Left lung (tissue), 10 donors: ENCODE data around the gene PHKA2. TPM values are rescaled to one million over a fixed set of nuclear protein-coding genes. Genes with fewer than 3 reads are reported as not detected.

Experiments used
- ATAC-seq: fragments of 200-7000 bp; cut with Tn5 transposase; one replicate; pipeline ENCODE4 v1.9.1; 2020; ENCODE audit warnings: moderate library complexity
- DNase-seq, 4 donors: peaks; one replicate each; pipeline ENCODE4 v3.0.0-alpha.2; 2013 to 2020
- H3K27ac ChIP-seq, 2 donors: fragments of 200-600 bp; sonication (generic) in 1 of 2; one replicate each; pipeline versions ENCODE4 v1.5.0 to v1.8.0; 2020 to 2021
- H3K27me3 ChIP-seq, 2 donors: fragments of 200-600 bp; sonication (generic) in 1 of 2; one replicate each; pipeline versions ENCODE4 v1.5.0 to v1.8.0; 2020 to 2021
- H3K36me3 ChIP-seq, 2 donors: fragments of 200-600 bp; sonication (generic) in 1 of 2; one replicate each; pipeline versions ENCODE4 v1.5.0 to v1.8.0; 2020 to 2021
- H3K4me1 ChIP-seq, 2 donors: fragments of 200-600 bp; one replicate each; pipeline ENCODE4 v1.8.0; 2021
- H3K4me3 ChIP-seq, 2 donors: fragments of 200-600 bp; sonication (generic) in 1 of 2; one replicate each; pipeline versions ENCODE4 v1.5.0 to v1.8.0; 2020 to 2021; ENCODE audit warnings: mild to moderate bottlenecking in 1 of 2
- H3K9me3 ChIP-seq, 2 donors: fragments of 200-600 bp; sonication (generic) in 1 of 2; one replicate each; pipeline versions ENCODE4 v1.5.0 to v1.8.0; 2020 to 2021
- intact Hi-C, 2 donors: fragments of 100-400 bp; cut with DNase I; formaldehyde crosslinking; loops; one replicate each; pipeline versions ENCODE4 v1.11.2 to v1.14.2; 2022
- polyA plus RNA-seq, 6 donors: library from polyadenylated mRNA; unstranded; fragments of 120-200 nt; gene quantifications; one replicate each; pipeline ENCODE4 v1.2.1, GENCODE V29; 2013; ENCODE audit not compliant: insufficient read length in 6 of 6
- total RNA-seq, 2 donors: library from RNA; stranded (reverse); fragmentation: NEBNext Ultra II Directional; extraction: Animal tissue kit (Norgen Biotek cat#: 25700); gene quantifications; one replicate each; pipeline ENCODE4 v1.2.1, GENCODE V29; 2021
- TF ChIP-seq, protein P1 (sequence below), 2 donors: fragments of 200-600 bp; sonication (generic) in 1 of 2; IDR thresholded peaks; one replicate each; pipeline versions ENCODE4 v1.5.0 to v1.8.0; 2021; ENCODE audit warnings: antibody characterized with exemption in 2 of 2
- donor health status: DM: no; HTN: yes; CAD: no.
- donor health status: DM: no; HTN: no; CAD: no.

Gene PHKA2
- total and polyA plus RNA-seq, 8 donors, result 26.1 to 45.8 (median 38.0) TPM

DNA sequence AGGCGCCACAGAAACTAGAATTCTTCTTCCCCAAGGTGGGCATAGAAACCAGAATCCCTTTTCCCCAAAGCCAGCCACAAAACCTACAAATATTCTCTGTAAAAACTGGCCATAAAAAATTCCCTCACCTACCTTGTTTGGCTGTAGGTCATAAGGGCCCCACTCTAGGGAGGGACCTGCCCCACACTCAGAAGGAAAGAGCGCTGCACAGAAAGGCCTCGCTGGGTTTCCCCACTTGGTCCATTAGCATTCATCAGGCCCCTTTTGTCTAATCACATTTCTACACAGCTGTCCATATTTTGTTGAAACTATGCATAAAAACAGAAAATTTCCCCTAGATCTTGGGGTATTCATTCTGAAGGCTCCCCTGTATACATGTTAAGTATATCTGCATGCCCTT, 54.1 kb downstream of the PHKA2 start:
- TF ChIP-seq, protein P1, sequence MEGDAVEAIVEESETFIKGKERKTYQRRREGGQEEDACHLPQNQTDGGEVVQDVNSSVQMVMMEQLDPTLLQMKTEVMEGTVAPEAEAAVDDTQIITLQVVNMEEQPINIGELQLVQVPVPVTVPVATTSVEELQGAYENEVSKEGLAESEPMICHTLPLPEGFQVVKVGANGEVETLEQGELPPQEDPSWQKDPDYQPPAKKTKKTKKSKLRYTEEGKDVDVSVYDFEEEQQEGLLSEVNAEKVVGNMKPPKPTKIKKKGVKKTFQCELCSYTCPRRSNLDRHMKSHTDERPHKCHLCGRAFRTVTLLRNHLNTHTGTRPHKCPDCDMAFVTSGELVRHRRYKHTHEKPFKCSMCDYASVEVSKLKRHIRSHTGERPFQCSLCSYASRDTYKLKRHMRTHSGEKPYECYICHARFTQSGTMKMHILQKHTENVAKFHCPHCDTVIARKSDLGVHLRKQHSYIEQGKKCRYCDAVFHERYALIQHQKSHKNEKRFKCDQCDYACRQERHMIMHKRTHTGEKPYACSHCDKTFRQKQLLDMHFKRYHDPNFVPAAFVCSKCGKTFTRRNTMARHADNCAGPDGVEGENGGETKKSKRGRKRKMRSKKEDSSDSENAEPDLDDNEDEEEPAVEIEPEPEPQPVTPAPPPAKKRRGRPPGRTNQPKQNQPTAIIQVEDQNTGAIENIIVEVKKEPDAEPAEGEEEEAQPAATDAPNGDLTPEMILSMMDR (IDR thresholded peaks at IDR 0.05), result no peak
- intact Hi-C loops, result loop anchor here in 1 of 2 donors (10.0 kb wide), 1 partner anchor 405 kb away; no protein-coding TSS in a partner anchor
- ATAC-seq (no peak), DNase-seq (no peak)
- Histone ChIP-seq H3K36me3 (peaks cover 0 to 25% of the 10 kb centered on the region in 2 donors), H3K4me3 (no peak overlapping the region), H3K27ac (no peak overlapping the region), H3K4me1 (no peaks in the 10 kb centered on the region), H3K27me3 (no peaks in the 10 kb centered on the region), H3K9me3 (no peaks in the 10 kb centered on the region)

DNA sequence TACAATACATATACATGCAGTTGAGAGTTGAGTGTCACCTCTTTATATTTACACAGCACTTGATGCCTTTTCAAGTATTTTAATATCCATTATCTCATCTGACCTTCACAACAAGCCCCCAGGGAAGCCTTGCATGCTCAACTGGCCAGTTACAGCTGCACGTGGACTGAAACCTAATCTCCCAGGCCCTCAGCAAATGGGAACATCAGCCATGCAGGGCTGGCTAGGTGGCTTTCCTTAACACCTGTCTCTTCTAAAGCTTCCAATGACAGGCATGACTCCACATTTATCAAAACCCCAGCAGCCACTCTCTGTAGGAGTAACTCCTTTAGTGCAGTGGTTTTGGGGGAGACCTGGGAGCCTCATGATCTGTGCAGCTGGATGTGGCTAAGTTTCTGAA, 56.4 kb downstream of the PHKA2 start:
- no peaks in the 10 kb centered on the region for H3K4me1 ChIP-seq
- H3K9me3 ChIP-seq, result no peaks in the 10 kb centered on the region
- DNase-seq (no peak), ATAC-seq (no peak)
- H3K4me3 ChIP-seq, result no peak overlapping the region
- intact Hi-C loops, result no loop called here
- H3K27ac ChIP-seq, result no peak overlapping the region
- TF ChIP-seq, protein P1 (IDR thresholded peaks at IDR 0.05), result no peak
- peaks cover 0 to 28% of the 10 kb centered on the region in 2 donors for H3K36me3 ChIP-seq
- no peaks in the 10 kb centered on the region for H3K27me3 ChIP-seq

DNA sequence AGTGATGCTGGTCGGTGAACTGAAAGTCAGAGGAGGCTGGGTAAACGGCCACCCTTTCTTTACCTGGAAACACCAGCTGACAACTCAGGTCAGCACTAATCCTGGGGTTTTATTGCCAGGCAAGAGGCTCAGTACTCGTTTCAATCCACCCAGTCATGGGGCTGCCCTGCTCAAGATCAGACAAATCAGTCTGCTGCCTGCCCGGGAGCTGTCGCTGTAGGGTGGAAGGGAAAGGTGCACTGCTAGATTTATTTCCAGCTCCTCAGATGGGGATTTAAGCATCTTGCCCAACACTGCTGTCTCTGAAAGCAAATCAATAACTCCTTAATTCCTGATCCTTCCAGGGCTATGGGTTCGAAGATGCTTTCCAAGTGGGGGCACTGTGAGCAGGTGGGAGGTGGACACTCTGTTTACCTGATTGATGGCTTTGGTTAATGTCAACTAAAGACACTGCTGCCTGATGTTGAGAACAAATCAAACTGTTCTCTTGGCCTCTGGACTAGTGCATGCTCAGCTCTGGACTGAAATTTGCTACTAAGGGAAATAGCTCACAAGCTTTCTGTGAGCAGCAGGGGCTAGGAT, 59.3 kb downstream of the PHKA2 start:
- TF ChIP-seq, protein P1 (IDR thresholded peaks at IDR 0.05), result no peak
- Histone ChIP-seq H3K27me3 (no peaks in the 10 kb centered on the region), H3K27ac (no peak overlapping the region), H3K4me3 (no peak overlapping the region), H3K4me1 (no peaks in the 10 kb centered on the region), H3K9me3 (no peaks in the 10 kb centered on the region), H3K36me3 (peaks cover 0 to 18% of the 10 kb centered on the region in 2 donors)
- DNase-seq, result no peak
- intact Hi-C loops, result no loop called here
- ATAC-seq, result no peak

DNA sequence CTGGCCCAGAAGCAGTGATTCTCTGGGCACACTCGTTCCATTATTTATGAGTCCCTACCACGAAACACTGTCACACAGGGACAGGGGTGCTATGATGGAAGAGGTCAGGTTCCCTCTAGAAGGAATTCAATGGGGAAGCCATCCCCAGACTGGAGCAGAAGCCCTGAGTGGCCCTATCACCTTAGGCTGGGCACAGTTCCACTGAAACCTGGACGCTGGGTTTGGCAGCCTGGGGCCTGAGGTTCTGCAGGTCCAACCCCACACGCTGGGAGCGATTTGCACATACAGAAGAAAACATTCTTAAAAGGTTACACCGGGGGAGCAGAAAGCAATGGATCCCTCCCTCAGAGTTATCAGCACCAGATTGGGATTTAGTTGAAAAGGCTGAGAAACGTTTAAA, 63.3 kb downstream of the PHKA2 start:
- Histone ChIP-seq H3K4me3 (no peak overlapping the region), H3K36me3 (peaks cover 0 to 47% of the 10 kb centered on the region in 2 donors), H3K27me3 (no peaks in the 10 kb centered on the region), H3K27ac (no peak overlapping the region), H3K9me3 (no peaks in the 10 kb centered on the region), H3K4me1 (no peaks in the 10 kb centered on the region)
- intact Hi-C loops, result no loop called here
- TF ChIP-seq, protein P1 (IDR thresholded peaks at IDR 0.05), result no peak
- no peak for ATAC-seq
- DNase-seq, result no peak

DNA sequence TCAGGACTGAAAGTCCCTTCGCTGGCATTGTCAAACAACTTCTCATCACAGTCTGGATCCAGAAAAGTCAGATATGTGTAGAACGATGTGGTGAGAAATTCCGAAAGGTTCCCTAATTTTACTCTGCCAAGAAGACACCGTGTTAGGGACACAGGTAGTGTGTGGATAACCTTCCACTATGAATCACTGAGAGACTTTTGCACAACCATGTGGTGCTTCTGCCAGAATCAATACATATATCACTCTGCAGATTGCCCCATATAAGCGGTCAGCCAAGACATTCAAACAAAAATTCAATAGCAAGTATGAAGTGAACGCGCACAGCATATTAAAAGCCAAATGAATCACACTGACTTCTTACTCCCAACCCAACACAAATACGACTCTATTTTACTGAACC, 63.8 kb downstream of the PHKA2 start:
- peaks cover 0 to 42% of the 10 kb centered on the region in 2 donors for H3K36me3 ChIP-seq
- H3K4me1 ChIP-seq, result no peaks in the 10 kb centered on the region
- H3K27ac ChIP-seq, result no peak overlapping the region
- no peak for DNase-seq
- no peaks in the 10 kb centered on the region for H3K27me3 ChIP-seq
- ATAC-seq, result no peak
- H3K4me3 ChIP-seq, result no peak overlapping the region
- intact Hi-C loops, result no loop called here
- TF ChIP-seq, protein P1 (IDR thresholded peaks at IDR 0.05), result no peak
- H3K9me3 ChIP-seq, result no peaks in the 10 kb centered on the region
